HG03045 (cell line): ENCODE results near the gene ZHX3.

Experiments
- ATAC-seq: cut with Tn5 transposase; IDR thresholded peaks from one replicate; pipeline ENCODE4 v1.9.1; 2021; ENCODE audit warnings: mild to moderate bottlenecking, moderate library complexity; ENCODE audit not compliant: unreplicated experiment

The ZHX3 gene

DNA sequence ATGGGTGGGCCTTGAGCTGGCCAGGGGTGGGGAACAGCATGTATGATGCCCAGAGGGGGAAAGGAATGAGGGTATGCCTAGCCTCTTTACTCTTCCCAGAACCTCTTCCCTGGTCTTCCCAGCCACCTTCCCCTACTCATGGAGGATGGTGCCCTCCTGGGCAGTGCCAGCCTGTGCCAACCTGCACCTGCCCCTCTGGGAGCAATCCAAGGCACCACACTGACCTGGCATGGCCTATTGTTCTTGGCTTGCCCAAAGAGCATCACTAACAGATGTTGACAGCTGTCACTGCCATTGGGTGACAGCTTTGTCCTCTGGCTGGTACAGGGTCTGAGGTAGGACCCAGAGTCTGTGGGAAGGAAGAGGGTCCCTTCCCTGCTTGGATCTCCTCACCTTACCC lies 36.0 kb upstream of the ZHX3 start:
- ATAC-seq = no peak

DNA sequence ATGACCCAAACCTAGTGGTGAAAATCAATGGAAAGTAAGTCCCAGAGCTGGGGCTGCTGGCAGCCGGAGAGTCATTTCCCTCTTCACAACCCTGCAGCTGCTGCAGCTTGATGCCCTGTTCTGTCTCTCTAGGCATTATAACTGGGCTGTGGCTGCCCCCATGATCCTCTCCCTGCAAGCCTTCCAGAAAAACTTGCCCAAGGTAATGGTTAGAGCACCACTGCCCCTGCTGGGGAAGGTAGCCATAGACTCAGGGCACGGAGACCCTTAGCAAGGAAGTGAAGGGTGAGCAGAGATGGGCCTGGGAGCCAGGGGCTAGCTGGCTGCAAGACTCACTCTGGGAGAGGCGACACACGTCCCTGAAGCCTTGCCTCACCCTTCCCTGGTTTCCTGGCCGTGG lies 35.1 kb upstream of the ZHX3 start:
- ATAC-seq = no peak

DNA sequence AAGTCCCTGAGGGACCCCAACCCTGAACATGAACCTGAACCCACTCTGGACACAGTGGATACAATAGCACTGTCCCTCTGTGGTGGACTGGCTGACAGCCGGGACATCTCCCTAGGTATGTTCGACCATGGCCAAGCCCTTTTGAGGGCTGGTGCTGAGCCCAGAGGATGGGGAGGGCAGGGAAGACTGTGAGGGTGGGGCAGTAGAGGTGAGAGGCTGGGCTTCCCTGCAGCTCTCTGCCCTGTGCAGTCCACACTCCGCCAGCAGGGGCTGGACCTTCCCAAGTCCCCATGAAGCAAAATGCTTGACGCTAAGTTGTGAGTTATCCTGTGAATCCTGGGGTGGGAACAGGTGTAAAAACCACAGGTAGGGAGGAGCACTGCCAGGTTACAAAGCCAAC lies 34.6 kb upstream of the ZHX3 start:
- no peak for ATAC-seq

DNA sequence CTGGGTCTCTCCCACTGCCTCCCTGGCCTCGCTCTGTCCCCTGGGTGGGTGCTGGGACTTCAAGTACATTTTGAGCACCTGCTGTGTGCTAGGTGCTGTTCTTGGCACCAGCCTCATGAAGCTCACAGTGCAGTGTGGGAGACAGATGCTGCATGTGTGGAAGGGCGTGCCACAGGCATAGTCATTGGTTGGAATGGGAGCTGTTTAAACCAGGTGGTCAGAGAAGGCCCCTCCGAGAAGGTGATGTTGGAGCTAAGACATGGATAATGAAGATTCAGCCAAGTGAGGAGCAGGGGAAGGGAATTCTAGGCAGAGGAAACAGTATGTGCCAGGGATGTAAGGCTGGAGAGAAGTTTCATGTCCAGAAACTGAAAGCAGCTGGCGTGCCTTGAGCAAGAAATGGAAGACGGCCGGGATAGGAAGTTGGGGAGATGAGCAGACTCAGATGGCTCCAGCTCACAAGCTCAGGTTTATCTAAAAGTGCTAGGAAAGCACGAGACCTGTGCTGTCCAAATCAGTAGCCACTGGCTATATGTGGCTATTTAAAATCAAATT lies 33.0 kb upstream of the ZHX3 start:
- no peak for ATAC-seq

DNA sequence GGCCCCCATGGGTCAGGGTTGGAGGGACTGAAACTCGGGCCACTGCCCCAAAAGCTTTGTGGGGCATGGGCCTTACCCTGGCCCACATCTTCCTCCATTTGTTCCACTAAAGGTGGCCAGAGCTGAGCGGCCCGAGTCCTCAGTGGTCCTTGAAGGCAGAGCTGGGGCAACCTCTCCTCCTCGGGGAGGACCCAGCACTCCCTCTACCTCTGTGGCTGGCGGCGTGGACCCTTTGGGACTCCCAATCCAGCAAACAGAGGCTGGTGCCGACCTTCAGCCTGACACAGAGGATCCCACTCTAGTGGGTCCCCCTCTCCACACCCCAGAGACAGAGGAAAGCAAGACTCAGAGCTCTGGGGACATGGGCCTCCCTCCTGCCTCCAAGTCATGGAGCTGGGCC lies 32.4 kb upstream of the ZHX3 start:
- ATAC-seq = no peak

DNA sequence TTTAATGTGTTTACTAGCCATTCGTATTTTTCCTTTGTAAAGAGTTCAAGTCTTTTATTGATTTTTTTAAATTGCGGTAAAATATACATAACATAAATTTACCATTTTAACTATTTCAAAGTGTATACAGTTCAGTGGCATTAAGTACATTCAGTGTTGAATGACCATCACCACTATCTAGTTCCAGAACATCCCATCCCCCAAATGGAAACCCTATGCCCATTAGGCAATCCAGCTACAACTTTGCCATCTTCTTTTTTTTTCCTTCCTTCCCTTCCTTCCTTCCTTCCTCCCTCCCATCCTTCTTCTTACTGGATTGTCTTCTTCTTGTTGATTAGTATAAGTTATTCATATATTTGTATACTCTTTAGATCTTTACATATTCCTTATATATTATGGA lies 31.7 kb upstream of the ZHX3 start:
- ATAC-seq = no peak

DNA sequence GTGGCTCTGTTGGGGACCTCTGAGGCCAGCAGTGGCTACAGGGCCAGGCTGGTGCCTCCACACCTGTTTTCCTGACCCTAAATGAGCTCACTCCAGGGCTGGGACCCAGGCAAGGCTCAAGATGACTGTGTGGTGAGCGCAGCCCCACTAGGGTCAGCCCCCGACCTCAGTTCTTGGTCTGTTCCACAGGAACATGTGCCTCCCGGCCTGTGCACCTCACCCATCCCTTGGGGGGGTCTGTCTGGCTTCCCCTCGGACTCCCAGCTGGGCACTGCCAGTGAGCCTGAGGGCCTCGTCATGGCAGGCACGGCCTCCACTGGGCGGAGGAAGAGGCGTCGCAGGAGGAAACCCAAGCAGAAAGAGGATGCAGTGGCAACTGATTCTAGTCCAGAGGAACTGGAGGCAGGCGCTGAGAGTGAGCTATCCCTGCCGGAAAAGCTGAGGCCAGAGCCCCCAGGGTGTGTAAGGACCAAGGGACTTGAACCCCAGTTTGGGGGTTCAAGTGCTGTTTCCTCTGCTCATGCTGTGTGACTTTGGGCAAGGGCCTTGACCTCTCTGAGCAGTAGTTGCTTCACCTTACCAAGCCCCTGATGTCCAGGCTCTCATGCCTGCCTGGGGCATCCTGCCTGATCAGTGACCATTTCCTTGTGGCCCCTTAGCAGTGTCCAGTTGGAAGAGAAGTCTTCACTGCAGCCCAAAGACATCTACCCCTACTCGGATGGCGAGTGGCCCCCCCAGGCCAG lies 31.1 kb upstream of the ZHX3 start:
- ATAC-seq = no peak

DNA sequence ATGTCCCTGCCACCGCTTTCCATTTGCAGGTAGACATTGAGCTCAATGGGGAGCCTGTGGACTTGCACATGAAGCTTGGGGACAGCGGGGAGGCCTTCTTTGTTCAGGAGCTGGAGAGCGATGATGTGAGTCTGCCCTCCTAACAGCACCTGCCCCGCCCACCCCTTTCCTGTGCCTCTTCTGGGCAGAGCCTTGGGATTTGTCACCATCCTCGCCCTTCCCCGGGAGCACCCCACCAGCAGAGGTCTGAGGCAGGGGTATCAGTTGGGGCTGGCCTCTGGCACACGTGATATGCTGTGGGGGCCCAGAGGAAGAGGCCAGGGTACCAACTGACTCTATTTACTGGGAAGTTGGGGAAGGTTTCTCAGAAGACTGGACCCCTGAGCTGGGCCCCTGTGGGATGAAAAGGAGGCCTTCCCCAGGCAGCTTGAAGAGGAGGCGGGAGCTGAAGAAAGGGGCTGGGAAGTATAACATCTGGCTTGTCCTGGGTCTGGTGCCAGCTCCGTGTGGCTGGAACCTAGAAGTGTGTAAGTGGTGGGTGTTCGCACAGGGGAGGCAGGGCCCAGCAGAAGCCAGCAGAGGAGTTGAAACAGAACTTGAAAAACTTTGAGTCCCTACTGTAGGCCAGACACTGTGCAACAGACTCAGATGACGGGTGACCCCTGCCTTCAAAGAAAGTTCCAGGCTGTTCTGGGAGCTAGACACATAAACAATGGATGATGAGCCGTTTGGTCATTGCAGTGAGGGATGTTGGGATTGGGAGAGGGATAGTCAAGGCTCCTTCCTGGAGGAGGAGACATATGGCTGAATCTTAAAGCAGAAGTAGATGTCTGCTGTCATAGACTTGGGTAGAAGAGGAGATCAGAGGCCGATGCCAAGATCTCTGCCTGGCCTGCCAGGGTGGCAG lies 30.2 kb upstream of the ZHX3 start:
- no peak for ATAC-seq

DNA sequence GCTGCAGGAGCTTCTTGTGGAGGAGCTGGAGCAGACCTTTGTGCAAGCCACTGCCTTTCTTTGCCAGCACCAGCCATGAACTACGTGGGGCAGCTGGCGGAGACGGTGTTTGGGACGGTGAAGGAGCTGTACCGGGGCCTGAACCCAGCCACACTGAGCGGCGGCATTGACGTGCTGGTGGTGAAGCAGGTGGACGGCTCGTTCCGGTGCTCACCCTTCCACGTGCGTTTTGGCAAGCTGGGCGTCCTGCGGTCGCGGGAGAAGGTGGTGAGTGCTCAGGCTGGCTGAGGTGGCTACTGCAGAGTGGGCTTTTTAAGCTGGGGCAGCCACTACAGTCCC lies 28.2 kb upstream of the ZHX3 start:
- ATAC-seq = no peak

DNA sequence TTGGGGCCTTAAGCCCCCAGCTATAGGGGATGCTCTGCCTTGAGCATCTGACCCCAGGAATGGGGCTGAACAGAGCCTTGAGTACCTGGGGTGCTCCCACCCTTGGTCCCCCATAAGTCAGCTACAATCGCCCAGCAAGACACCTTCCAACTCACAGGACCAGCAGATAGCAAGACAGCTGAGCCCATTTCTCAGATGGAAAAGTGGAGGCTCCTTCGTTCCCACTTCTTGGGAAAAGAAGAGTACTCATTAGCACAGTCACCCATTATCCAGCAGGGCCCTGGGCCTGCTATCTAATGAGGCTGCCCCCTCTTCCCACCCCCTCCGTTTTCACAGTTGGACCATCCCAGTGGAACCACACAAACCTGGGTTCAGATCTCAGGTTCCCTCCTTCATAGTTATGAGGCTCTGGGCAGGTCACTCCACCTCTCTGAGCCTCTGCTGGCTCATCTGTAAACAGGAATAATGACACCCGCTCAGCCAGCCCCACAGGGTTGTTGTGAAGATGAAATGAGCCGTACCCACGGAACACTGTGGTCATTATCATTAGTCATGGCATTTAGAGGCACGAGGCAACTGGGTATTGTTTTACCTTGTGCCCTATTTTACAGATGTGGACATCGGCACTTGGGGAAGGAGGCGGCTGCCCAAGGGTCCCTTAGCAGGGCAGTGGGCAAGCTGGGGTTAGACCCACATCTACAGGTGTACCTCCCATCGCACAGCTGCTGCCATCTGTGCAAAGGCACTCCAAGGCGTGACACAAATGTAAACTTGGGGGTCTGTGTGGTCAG lies 27.6 kb upstream of the ZHX3 start:
- no peak for ATAC-seq

DNA sequence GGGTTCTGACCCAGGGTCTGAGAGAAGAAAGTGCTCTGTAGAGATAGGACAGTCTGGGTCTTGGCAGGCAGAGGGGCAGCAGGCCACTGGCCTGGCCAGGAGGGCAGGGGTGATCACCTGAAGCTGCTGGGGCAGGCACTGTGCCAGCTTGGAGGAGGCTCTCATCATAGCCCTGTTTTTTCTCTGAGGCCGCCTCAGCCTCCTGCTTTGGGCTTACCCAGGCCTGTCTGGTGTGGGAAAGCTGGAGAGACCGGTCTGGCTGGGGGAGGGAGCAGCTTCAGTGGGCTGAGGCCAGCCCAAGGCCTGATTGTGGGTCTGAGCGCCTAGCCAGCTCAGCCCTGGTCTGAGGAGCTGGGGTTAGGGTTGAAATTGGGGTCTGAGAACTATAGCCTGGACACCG lies 26.9 kb upstream of the ZHX3 start:
- ATAC-seq = no peak

DNA sequence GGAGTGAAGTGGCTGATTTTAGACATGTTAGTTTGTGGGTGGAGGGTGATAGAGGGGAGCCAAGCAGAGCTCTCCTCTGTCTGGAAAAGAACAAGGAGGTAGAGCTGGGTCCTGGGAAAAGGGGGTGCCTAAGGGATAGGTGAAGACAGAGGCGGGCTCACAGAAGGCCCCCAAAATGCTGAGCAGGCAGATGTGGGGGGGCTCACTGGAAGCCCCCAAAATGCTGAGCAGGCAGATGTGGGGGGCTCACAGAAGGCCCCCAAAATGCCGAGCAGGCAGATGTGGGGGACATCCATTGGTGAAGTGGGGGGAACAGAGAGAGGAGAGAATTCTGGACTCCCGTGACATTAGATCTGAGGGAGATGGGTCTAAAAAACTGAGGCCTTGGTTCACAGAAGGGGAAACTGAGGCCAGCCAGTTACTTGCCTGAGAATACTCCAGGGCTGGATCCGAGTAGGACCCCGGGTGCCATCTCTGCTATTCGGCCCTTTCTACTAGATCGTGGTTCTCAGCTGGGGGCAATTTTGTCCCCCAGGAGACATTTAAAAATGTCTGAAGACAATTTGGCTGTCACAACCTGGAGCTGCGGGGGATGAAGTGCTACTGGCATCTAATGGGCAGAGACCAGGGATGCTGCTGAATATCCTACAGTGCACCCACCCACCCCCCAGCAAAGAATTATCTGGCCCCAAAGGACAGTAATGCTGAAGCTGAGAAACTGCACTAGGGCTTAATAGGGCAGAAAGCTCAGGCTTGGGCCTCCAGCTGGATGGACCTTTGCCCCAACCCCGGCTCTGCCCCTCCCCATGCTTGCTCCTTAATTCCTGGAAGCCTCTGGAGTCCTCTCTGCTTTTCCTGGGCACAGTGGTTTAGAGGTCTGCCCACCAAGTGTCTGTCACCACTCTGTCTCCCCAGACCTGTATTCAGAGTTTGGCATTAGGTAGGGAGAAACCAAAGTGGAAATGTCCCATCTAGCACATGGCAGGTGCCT lies 25.2 kb upstream of the ZHX3 start:
- no peak for ATAC-seq

DNA sequence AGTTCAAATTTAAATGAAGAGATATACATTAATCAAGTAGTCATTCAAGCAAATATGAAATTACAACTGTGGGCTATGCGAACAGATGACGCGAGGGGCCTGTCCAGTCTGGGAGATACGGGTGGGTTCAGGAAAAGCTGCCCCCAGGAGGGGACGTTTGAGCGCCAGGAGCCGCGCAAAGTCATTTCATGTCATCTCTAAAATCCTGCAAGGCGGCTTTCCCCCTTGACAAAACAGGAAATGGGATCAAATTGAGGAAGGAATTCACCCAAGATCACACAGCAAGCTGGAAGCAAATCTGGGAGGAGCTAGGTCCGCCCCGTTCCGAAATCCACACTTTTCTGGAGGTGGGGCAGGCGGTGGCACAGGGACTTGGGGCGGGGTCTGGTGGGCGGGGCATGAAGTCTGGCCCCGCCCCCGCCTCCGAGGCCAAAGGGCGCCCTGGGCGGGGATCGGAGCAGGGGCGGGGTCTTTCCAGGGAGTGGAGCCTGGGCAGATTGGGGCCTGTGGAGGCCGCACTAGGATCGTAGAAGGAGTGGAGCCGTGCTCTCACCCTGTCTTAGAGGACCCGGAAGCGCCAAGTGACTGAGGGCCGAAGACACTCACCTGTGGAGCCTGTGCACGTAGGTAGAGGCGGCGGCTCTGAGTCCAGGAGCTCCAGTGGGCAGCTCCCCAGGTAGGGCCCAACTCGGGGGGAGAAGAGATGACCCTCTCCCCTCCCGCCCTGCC lies 23.0 kb upstream of the ZHX3 start, which contains the start of gene LPIN3:
LPIN3 (plus strand) TSS at position 495 of the 729 bp plus-strand sequence. CDS start 4,983 bp downstream, outside the sequence.
- ATAC-seq = peak; percentile 41

DNA sequence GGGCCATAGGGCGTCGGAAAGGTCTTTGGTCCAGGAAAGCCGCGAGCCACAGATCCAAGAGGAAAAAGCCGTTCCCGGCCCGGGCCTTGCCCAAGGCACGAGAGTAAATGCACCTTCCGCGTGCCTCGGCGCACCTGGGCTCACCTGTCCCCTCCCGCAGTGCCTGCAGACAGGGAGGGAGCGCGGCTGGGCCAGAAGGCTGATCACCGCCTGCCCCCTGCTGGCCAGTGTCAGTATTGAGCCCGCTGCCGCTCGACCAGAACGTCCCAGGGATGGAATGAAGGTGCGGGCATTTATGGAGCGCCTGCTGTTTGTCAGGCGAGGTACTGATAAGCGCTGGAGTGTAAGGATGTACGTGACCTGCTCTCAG lies 22.4 kb upstream of the ZHX3 start:
- ATAC-seq = peak; percentile 69

DNA sequence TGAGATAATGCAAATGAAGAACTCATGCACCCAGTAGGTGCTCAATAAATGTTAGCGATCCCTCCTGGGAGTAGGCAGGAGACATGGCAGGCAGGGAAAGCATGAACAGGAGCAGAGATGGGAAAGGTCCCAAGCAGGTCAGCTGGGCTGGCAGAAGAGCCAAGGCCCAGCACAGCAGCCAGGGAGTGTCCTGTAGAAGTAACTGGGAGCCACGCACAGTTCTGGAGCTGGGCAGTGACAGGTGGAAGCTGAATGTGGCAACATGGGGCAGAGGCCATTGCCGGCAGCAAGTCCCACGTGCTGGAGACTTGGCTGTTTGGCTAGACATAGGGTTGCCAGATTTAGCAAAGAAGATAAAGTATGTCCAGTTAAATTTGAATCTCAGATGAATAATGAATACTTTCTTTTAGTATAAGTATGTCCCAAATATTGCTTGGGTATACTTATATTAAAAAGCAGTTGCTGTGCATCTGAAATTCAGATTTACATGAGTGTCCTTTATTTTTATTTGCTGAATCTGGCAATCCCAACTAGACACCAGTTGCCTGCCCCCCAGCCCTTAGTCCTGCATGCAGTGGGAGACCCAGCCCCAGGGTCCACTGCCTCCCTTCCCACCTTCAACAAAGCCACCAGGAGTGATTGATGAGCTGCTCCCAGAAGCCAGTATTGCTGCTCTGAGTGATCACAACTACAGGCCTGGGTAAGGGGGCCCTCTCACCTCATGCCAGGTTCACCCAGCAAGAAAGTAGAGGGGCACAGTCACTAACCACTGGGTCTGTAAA lies 19.4 kb upstream of the ZHX3 start:
- ATAC-seq = no peak

DNA sequence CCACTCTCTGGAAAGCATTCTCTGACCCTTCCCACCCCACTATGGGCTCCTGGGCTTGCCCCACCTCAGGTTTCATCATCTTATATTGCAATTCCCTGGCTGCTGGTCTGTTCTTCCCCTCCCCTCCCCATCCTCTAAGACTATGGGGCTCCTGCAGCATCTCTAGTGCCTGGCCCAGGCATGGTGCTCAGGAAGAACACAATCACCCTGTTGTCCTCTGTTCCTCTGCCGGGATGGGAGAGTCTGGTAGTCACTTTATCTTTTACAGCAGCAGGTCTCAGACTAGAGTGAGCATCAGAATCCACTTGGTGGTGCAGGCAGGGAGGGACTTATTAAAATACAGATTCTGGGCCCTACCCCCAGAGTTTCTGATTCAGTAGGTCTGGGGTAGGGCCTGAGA lies 18.1 kb upstream of the ZHX3 start:
- ATAC-seq = no peak

DNA sequence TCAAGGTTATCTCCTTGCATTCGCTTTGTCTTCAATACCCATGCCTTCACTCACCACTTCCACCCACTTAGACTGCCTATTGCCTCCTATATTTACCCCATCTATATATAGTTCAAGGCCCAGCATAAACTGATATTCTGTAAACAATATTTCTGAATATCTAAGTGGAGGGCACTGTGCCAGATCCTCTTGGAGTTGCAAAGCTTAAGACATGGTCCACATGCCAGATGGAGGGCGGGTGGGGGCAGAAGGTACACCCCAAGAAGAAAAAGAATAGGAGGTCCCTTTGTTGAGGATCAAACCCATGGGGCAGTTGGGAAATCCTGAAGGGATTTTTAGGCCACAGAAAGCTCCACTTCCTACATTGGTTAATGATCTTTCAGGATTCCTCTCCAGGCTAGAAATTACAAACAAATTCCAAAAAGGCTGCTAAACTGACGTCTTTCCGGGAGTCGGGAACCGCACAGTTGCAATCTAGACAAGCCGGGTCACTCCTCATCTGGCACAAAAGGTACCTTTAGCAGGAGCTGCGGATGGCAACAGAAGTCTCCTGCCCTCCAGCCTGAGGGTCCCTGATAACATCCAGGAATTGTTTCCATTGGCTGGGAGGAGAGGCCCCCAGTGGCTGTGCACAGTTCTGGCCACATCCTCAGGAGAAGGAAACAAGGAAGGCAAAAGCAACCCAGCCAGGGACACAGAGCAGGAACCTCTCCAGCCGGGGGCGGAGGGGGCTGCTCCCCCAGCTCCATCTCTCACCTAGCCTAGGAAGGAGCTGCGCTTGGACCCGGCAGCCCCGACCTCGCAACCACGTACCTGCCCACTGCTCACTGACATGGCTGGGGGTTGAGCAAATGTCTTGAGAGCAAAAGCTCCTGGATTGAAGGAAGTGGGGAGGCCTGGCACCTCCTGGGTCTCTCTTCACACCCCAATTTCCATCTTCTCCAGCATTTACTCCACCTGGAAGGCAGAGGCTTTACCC lies 17.2 kb upstream of the ZHX3 start:
- no peak for ATAC-seq
